H9 (cell line): ENCODE results near the gene BCHE. TPM values are rescaled to one million over a fixed set of nuclear protein-coding genes. Genes with fewer than 3 reads are reported as not detected.

Experiments used
- DNase-seq: peaks from one replicate; pipeline ENCODE4 v3.0.0-alpha.2; 2017
- H2AFZ ChIP-seq: one replicate; pipeline ENCODE4 v1.6.1; 2013; ENCODE audit warnings: mild to moderate bottlenecking, low read length, control low read depth, moderate library complexity
- H2AK5ac ChIP-seq: 2 replicates; pipeline ENCODE4 v1.6.1; 2013; ENCODE audit warnings: low read length, control low read depth, mixed read lengths; ENCODE audit not compliant: insufficient read length
- H2BK120ac ChIP-seq: one replicate; pipeline ENCODE4 v1.6.1; 2013; ENCODE audit warnings: low read depth, mild to moderate bottlenecking, low read length, control low read depth, inconsistent platforms; ENCODE audit not compliant: poor library complexity, severe bottlenecking
- H2BK12ac ChIP-seq: 2 replicates; pipeline ENCODE4 v1.6.1; 2013; ENCODE audit warnings: low read length, control low read depth, mixed read lengths, low read depth; ENCODE audit not compliant: insufficient read length
- H2BK15ac ChIP-seq: 2 replicates; pipeline ENCODE4 v1.6.1; 2013; ENCODE audit warnings: low read depth, low read length, control low read depth
- H2BK20ac ChIP-seq: one replicate; pipeline ENCODE4 v1.6.1; 2013; ENCODE audit warnings: low read depth, mild to moderate bottlenecking, low read length, control low read depth, inconsistent platforms; ENCODE audit not compliant: poor library complexity, severe bottlenecking
- H2BK5ac ChIP-seq: 2 replicates; pipeline ENCODE4 v1.6.1; 2013; ENCODE audit warnings: low read length, control low read depth, mixed read lengths; ENCODE audit not compliant: insufficient read length
- H3K14ac ChIP-seq: 2 replicates; pipeline ENCODE4 v1.6.1; 2013; ENCODE audit warnings: low read length, control low read depth; ENCODE audit not compliant: insufficient read depth
- H3K18ac ChIP-seq: 2 replicates; pipeline ENCODE4 v1.6.1; 2013; ENCODE audit warnings: low read depth, mild to moderate bottlenecking, mixed read lengths, low read length, control low read depth; ENCODE audit not compliant: insufficient read length
- H3K23ac ChIP-seq: 2 replicates; pipeline ENCODE4 v1.6.1; 2013; ENCODE audit warnings: low read length, control low read depth, mixed read lengths, low read depth; ENCODE audit not compliant: insufficient read length
- H3K23me2 ChIP-seq: 2 replicates; pipeline ENCODE4 v1.6.1; 2013; ENCODE audit warnings: low read depth, mild to moderate bottlenecking, mixed read lengths, low read length, control low read depth; ENCODE audit not compliant: insufficient read length, poor library complexity, severe bottlenecking
- H3K27ac ChIP-seq: 2 replicates; pipeline ENCODE4 v1.5.1; 2013; ENCODE audit warnings: low read length, control low read depth, mixed read lengths, low read depth; ENCODE audit not compliant: insufficient read length
- H3K27me3 ChIP-seq: 2 replicates; pipeline ENCODE4 v1.6.1; 2013; ENCODE audit warnings: low read length, control low read depth, inconsistent platforms; ENCODE audit not compliant: insufficient read depth
- H3K4ac ChIP-seq: 2 replicates; pipeline ENCODE4 v1.6.1; 2013; ENCODE audit warnings: low read depth, mild to moderate bottlenecking, control low read depth, inconsistent platforms, low read length, moderate library complexity
- H3K4me1 ChIP-seq: 2 replicates; pipeline ENCODE4 v1.6.1; 2013; ENCODE audit warnings: low read length, control low read depth, inconsistent platforms; ENCODE audit not compliant: insufficient read depth
- H3K4me2 ChIP-seq: 2 replicates; pipeline ENCODE4 v1.6.1; 2013; ENCODE audit warnings: low read length, control low read depth, mixed read lengths; ENCODE audit not compliant: insufficient read length, insufficient read depth
- H3K56ac ChIP-seq: 2 replicates; pipeline ENCODE4 v1.6.1; 2013; ENCODE audit warnings: low read depth, mild to moderate bottlenecking, mixed read lengths, low read length, control low read depth; ENCODE audit not compliant: insufficient read length
- H3K79me1 ChIP-seq: 2 replicates; pipeline ENCODE4 v1.6.1; 2013; ENCODE audit warnings: low read depth, mild to moderate bottlenecking, moderate library complexity, low read length, control low read depth, inconsistent platforms; ENCODE audit not compliant: insufficient read depth, poor library complexity, severe bottlenecking
- H3K79me2 ChIP-seq: 2 replicates; pipeline ENCODE4 v1.6.1; 2013; ENCODE audit warnings: low read length, control low read depth, inconsistent platforms; ENCODE audit not compliant: insufficient read depth
- H3K9ac ChIP-seq: 2 replicates; pipeline ENCODE4 v1.6.1; 2013; ENCODE audit warnings: low read length, control low read depth, mixed read lengths; ENCODE audit not compliant: insufficient read length; ENCODE audit errors: extremely low read depth
- H3K9me3 ChIP-seq: one replicate; pipeline ENCODE4 v1.6.1; 2013; ENCODE audit warnings: low read depth, low read length, inconsistent platforms; ENCODE audit not compliant: control insufficient read depth
- H3T11ph ChIP-seq: one replicate; pipeline ENCODE4 v1.6.1; 2013; ENCODE audit warnings: mild to moderate bottlenecking, low read length, control low read depth, inconsistent platforms
- H4K20me1 ChIP-seq: one replicate; pipeline ENCODE4 v1.6.1; 2013; ENCODE audit not compliant: control insufficient read depth, insufficient read length, insufficient read depth
- H4K5ac ChIP-seq: 2 replicates; pipeline ENCODE4 v1.6.1; 2013; ENCODE audit warnings: low read depth, mild to moderate bottlenecking, mixed read lengths, low read length, control low read depth; ENCODE audit not compliant: insufficient read length
- H4K8ac ChIP-seq: replicated peaks from 2 replicates; pipeline ENCODE4 v1.6.1; 2013; ENCODE audit warnings: low read length, control low read depth, mixed read lengths, low read depth; ENCODE audit not compliant: insufficient read length
- H4K91ac ChIP-seq: 2 replicates; pipeline ENCODE4 v1.6.1; 2013; ENCODE audit warnings: low read depth, mild to moderate bottlenecking, moderate library complexity, mixed read lengths, low read length, control low read depth; ENCODE audit not compliant: insufficient read length
- H3K27ac Mint-ChIP-seq, 3 experiments: 2 replicates in 2 of 3; 3 replicates in 1 of 3; pipeline ENCODE4 v1.8.0; 2020 to 2021; ENCODE audit warnings: mixed read lengths in 3 of 3, mild to moderate bottlenecking in 1 of 3, moderate library complexity in 1 of 3
- H3K27me3 Mint-ChIP-seq: 2 replicates; pipeline ENCODE4 v1.8.0; 2021; ENCODE audit warnings: low read depth, mild to moderate bottlenecking, moderate library complexity, mixed read lengths
- H3K36me3 Mint-ChIP-seq, 3 experiments: 2 replicates in 2 of 3; 3 replicates in 1 of 3; pipeline ENCODE4 v1.8.0; 2020 to 2021; ENCODE audit warnings: low read depth in 3 of 3, mixed read lengths in 3 of 3; ENCODE audit not compliant: insufficient read depth in 1 of 3
- H3K4me1 Mint-ChIP-seq, 2 experiments: 2 replicates each; pipeline ENCODE4 v1.8.0; 2020; ENCODE audit warnings: mixed read lengths in 2 of 2
- H3K4me3 Mint-ChIP-seq, 2 experiments: 2 replicates in 1 of 2; 3 replicates in 1 of 2; pipeline ENCODE4 v1.8.0; 2020 to 2021; ENCODE audit warnings: mild to moderate bottlenecking in 2 of 2, mixed read lengths in 2 of 2, moderate library complexity in 1 of 2
- H3K9me3 Mint-ChIP-seq, 2 experiments: 2 replicates in 1 of 2; 3 replicates in 1 of 2; pipeline ENCODE4 v1.8.0; 2020; ENCODE audit warnings: mild to moderate bottlenecking in 2 of 2, mixed read lengths in 2 of 2, moderate library complexity in 1 of 2
- CTCF ChIP-seq: fragments of 200-600 bp; sonication (generic); conservative IDR thresholded peaks from 3 replicates; pipeline ENCODE4 v1.8.0; 2021; ENCODE audit warnings: antibody characterized with exemption, mild to moderate bottlenecking
- WGBS: extraction: QIAGEN DNeasy Blood & Tissue Kit; methylation state at CpG from one replicate; pipeline ENCODE4 v1.1.7; 2013; ENCODE audit warnings: missing lambda C conversion rate, low lambda C conversion rate, mixed read lengths; ENCODE audit not compliant: insufficient read length; ENCODE audit errors: extremely low coverage; 5-methylcytosine and 5-hydroxymethylcytosine counted together
- total RNA-seq: library from RNA; stranded (reverse); gene quantifications from 2 replicates; pipeline ENCODE4 v1.2.1, GENCODE V29; 2021

Gene BCHE
- total RNA-seq, 1 experiment from 2014 or later: 1.4 TPM

- no peak overlapping the region for H2BK12ac ChIP-seq
- no peaks in the 10 kb centered on the region for H3K4me1 Mint-ChIP-seq
These were observed 8.8 kb upstream of the BCHE start for GRCh38 chr3:165846056-165846455.

More at GRCh38 chr3:165846056-165846455, 8.8 kb upstream of the BCHE start:
- H3K23me2 ChIP-seq: no peaks in the 10 kb centered on the region
- H3K9me3 ChIP-seq: no peaks in the 10 kb centered on the region
- Mint-ChIP-seq H3K36me3 (no peaks in the 10 kb centered on the region; a peak in 1 of 7 replicates), H3K27ac (no peak overlapping the region), H3K27me3 (no peaks in the 10 kb centered on the region), H3K4me3 (no peak overlapping the region), H3K9me3 (no peaks in the 10 kb centered on the region)
- H4K20me1 ChIP-seq: no peaks in the 10 kb centered on the region
- H2AK5ac ChIP-seq: no peak overlapping the region
- no peak overlapping the region for H4K8ac ChIP-seq
- no peak overlapping the region for H2BK15ac ChIP-seq
- H2AFZ ChIP-seq: no peak overlapping the region
- H3K4ac ChIP-seq: no peak overlapping the region
- no peak overlapping the region for H2BK20ac ChIP-seq
- no peak overlapping the region for H3K4me2 ChIP-seq
- H3K4me1 ChIP-seq: no peaks in the 10 kb centered on the region
- no peaks in the 10 kb centered on the region for H3K79me2 ChIP-seq
- no peak for DNase-seq
- no peak overlapping the region for H3T11ph ChIP-seq
- H2BK120ac ChIP-seq: no peak overlapping the region
- no peak overlapping the region for H3K18ac ChIP-seq
- H2BK5ac ChIP-seq: no peak overlapping the region
- no peak overlapping the region for H3K23ac ChIP-seq
- H4K91ac ChIP-seq: no peak overlapping the region
- WGBS: no CpG with 5 or more reads among the region's 6 CpGs
- H3K79me1 ChIP-seq: no peaks in the 10 kb centered on the region
- H3K56ac ChIP-seq: no peak overlapping the region
- no peaks in the 10 kb centered on the region for H3K27me3 ChIP-seq
- no peak overlapping the region for H3K14ac ChIP-seq
- H4K5ac ChIP-seq: no peak overlapping the region
- no peak for TF ChIP-seq CTCF
- no peak overlapping the region for H3K27ac ChIP-seq
- H3K9ac ChIP-seq: no peak overlapping the region
